Astrocyte of the spinal cord (primary cell): ENCODE measurements around the gene HIF3A.
A peak's percentile ranks its signal among the peaks of the same experiment; 100 is the strongest.
"Not testable (repeated sequence)": the region's sequence is repeated elsewhere in the genome, so short reads cannot be mapped to it uniquely, and the experiment has no call there.

ENCODE experiments used
- DNase-seq: peaks from one replicate; pipeline ENCODE4 v3.0.0; 2011; ENCODE audit warnings: low read depth, low spot score
- H3K4me3 ChIP-seq: 2 replicates; pipeline ENCODE4 v1.5.1; 2011; ENCODE audit warnings: low read depth, mild to moderate bottlenecking, low read length, moderate library complexity
- in situ Hi-C: cut with HindIII; loops from 2 replicates; pipeline ENCODE4 v1.10.0; 2017; ENCODE audit warnings: low sequenced_read_pairs
- TF ChIP-seq, protein P1 (sequence below): IDR thresholded peaks from 2 replicates; pipeline ENCODE4 v1.5.1; 2012; ENCODE audit warnings: low read depth, mild to moderate bottlenecking, low read length, inconsistent platforms

HIF3A gene

GRCh38 chr19:46368116-46368515 is 71.3 kb downstream of the HIF3A start:
- in situ Hi-C loops: no loop called here
- DNase-seq: no peak

GRCh38 chr19:46369817-46370216 is 73.0 kb downstream of the HIF3A start:
- TF ChIP-seq, protein P1, sequence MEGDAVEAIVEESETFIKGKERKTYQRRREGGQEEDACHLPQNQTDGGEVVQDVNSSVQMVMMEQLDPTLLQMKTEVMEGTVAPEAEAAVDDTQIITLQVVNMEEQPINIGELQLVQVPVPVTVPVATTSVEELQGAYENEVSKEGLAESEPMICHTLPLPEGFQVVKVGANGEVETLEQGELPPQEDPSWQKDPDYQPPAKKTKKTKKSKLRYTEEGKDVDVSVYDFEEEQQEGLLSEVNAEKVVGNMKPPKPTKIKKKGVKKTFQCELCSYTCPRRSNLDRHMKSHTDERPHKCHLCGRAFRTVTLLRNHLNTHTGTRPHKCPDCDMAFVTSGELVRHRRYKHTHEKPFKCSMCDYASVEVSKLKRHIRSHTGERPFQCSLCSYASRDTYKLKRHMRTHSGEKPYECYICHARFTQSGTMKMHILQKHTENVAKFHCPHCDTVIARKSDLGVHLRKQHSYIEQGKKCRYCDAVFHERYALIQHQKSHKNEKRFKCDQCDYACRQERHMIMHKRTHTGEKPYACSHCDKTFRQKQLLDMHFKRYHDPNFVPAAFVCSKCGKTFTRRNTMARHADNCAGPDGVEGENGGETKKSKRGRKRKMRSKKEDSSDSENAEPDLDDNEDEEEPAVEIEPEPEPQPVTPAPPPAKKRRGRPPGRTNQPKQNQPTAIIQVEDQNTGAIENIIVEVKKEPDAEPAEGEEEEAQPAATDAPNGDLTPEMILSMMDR: no peak
- H3K4me3 ChIP-seq: no peak overlapping the region
- in situ Hi-C loops: no loop called here
- no peak for DNase-seq

More at GRCh38 chr19:46368116-46368515, 71.3 kb downstream of the HIF3A start:
- TF ChIP-seq, protein P1: no peak
- no peak overlapping the region for H3K4me3 ChIP-seq

DNA sequence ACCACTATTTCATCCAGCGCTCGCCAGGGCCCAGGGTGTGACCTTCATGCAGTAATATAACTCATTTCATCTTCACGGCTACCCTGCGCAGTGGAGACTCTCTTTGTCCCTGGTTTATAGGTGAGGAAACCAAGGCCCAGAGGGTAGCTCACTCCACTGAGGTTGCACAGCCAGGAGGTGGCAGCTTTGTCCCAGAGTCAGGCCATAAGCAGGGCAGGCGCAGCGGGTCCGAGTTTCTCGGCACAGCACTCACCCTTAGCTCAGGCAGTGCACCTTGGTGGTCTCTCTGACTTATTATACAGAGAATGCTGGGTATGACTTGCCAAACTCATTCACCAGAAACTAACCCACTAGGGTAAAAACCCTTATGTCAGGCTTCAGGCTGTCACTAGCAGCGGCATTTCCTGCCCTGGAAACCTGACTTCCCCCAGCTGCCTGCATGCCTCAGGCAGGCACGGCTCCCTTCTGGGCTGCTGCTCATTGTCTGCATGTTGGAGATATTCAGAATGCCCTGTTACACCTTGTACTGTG is 74.6 kb downstream of the HIF3A start:
- H3K4me3 ChIP-seq: no peak overlapping the region
- DNase-seq: no peak
- in situ Hi-C loops: no loop called here
- TF ChIP-seq, protein P1: no peak

DNA sequence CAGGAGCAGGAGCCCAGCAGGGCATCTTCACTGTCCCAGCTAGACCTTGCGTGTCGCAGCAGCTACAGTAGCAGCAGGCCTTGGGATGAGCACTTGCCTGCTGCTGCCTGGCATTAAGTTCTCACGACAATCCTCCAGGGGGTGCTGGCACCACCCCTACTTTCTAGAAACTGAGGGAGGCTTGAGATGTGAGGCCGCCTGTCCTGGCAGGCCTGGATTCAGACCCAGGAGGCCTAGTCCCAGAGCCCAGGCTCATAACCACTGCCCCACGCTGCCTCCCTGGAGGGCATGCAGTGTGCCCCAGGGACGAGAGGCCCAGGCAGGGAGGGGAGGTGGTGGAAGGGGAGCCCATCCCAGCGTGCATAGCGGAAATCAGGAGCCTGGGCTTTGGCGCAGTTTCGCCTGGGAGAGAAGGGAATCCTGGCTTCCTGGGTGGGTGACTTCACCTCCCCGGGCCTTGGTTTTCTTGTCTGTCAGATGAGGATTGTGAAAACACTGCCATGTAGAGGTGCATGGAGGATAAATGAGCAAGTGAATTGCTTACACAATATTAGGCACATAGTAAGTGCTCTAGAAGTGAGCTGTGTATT is 76.2 kb downstream of the HIF3A start:
- in situ Hi-C loops: no loop called here
- TF ChIP-seq, protein P1: peak; percentile 57
- no peak overlapping the region for H3K4me3 ChIP-seq
- peak; percentile 29 for DNase-seq

DNA sequence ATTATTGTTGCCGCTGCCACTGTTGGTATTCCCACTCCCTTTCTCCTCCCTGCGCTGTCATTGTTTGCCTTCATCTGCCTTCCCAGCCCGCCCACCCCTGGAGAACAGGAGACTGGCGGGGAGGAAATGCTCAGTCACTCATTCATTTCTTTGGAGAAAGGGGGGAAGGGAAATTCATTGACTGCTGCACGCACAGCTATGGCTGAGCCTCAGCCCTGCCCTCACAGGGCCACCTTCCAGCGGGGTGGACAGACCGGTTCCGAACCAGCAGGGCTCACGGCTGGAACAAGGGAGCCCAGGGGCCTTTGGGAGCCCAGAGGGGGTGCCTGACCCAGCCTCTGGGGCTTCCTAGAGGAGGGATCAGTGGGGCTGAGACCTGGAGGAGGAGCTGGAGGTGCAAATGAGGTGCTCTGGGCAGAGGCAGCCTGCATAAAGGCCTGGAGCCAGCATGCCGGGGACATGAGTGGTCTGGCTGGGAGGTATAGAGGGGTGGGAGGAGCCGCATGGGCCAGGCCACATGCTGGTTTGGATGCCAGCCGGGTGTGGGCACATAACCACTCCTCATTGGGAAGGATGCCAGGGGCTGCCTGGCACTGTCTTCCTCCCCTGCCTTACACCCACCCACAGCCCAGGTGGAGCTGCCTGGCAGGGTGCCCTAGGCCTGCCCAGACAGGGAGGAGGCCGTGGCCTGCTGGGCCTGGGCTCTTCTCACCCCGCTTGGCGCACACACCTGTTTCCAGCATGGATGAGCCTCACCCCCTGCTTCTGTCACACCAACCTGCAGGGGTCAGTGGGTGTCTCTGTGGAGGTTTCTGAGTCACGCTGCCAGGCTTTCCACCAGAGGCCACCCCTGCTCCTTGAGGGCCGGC is 76.9 kb downstream of the HIF3A start:
- peak; percentile 56 for DNase-seq
- in situ Hi-C loops: no loop called here
- TF ChIP-seq, protein P1: no peak
- no peak overlapping the region for H3K4me3 ChIP-seq

DNA sequence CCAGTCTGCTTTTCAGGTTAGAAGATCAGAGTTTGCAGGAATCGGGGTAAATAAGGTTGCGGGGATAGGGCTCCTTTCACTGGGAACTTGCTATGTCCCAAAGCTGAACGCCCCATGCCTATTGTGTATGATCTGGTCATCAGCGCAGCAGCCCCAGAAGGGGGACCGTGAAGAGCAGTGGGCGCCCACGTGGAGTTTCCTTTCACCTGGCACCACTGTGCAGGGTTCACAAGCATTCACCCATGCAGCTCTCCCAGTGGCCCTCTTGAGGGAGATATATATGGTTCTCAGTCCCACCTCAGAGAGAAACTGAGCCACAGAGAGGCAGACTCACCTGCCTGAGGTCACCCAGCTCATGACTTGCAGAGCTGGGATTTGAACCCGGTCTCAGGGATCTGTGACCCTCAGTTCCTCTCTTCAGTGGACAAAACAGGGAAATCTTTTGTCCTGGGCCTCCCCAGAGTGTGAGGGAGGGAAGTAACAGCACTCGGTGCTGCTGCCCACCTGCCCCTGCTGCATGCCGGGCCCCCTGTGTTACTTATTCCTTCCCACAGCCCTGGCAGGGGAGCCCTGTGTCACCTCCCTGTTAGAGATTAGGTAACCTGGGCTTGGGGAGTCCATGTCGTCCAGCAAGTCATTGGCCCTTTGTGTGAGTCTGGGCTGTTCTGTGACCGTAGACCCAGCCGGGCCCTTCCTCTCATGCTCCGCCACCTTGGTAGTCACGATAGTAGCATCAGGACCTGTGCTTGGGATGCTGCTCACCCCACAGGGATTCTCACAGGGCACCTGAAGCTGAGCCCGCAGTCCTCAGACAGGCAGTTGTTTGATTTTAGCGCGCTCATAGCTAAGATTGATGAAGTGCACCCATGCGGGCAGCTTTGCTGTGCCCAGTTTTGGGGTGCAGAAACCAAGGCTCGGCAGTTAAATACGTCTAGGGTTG is 78.0 kb downstream of the HIF3A start:
- in situ Hi-C loops: no loop called here
- DNase-seq: no peak
- H3K4me3 ChIP-seq: no peak overlapping the region
- TF ChIP-seq, protein P1: no peak

DNA sequence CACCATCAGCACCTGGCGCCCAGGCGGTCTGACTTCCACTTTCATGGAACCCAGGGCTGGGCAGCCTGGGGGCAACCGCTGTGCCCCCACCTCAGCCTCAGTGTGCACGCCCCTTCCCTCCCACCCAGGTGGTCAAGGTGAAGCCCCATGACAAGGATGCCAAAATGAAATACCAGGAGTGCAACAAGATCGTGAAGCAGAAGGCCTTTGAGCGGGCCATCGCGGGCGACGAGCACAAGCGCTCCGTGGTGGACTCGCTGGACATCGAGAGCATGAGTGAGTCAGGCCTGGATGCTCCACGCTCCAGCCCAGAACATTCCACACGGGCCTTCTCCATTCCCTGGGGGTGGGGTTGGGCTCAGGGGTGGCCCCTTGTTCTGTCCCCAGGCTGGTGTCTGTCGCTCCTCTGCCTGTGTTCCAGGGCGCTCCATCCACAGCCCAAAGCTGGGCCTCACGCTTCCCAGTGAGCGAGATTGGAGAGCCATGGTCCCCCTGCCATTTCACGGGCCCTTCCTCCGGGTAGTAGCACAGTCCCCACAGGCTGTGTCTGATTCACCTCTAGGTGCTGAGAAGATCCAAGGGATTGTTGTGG is 78.7 kb downstream of the HIF3A start:
- in situ Hi-C loops, H3K4me3 ChIP-seq, DNase-seq: not testable (repeated sequence)
